T-helper 2 cell (primary cell): ENCODE data around the gene PPP1R36.
A peak's percentile ranks its signal among the peaks of the same experiment; 100 is the strongest.
"Not testable (repeated sequence)": the region's sequence is repeated elsewhere in the genome, so short reads cannot be mapped to it uniquely, and the experiment has no call there.

Experiments
- DNase-seq, 5 experiments: peaks; one replicate each; pipeline versions ENCODE4 v3.0.0 to v3.0.0-alpha.2; 2012 to 2022
- total RNA-seq, 2 donors: gene quantifications; one replicate each; lab custom pipeline; 2026; lab: John Stamatoyannopoulos, UW

Gene PPP1R36
- total RNA-seq = 0.47 to 0.94 reads per million in 2 donors

GRCh38 chr14:64549791-64550620 is at the start of gene PPP1R36:
Gene PPP1R36, plus strand, starts transcription at chr14:64549961. Its CDS starts 37 bp downstream, at chr14:64549998.
- peak in 2 of 5 experiments; percentile 21 to 65 for DNase-seq

- DNase-seq = no peak
Observed at GRCh38 chr14:64500088-64500487, 49.7 kb upstream of the PPP1R36 start.

- peak in 1 of 5 experiments; percentile 76 for DNase-seq
Observed at GRCh38 chr14:64501411-64502171, 48.2 kb upstream of the PPP1R36 start.

GRCh38 chr14:64502456-64502855 is 47.3 kb upstream of the PPP1R36 start:
- DNase-seq = peak in 2 of 5 experiments; percentile 32 to 46

- DNase-seq = peak in 1 of 5 experiments; percentile 58
Observed at GRCh38 chr14:64502887-64503433, 46.8 kb upstream of the PPP1R36 start.

GRCh38 chr14:64503434-64504309 is 46.1 kb upstream of the PPP1R36 start, which contains the start of gene ZBTB25:
Gene ZBTB25, minus strand, starts transcription at chr14:64503838. Its CDS starts 13,305 bp downstream, at chr14:64490533.
- peak; percentile 90 to 99 (median 98) for DNase-seq

- peak; percentile 66 to 95 (median 83) for DNase-seq
Observed at GRCh38 chr14:64504310-64504896, 45.4 kb upstream of the PPP1R36 start, which contains the start of gene ZBTB1. Gene ZBTB1, plus strand, starts transcription at chr14:64504770. Its CDS starts 16,735 bp downstream, at chr14:64521505.

GRCh38 chr14:64504897-64505794 is 44.6 kb upstream of the PPP1R36 start:
- DNase-seq = peak; percentile 59 to 95 (median 79)

GRCh38 chr14:64506721-64507120 is 43.0 kb upstream of the PPP1R36 start:
- no peak for DNase-seq

GRCh38 chr14:64507376-64508156 is 42.2 kb upstream of the PPP1R36 start:
- DNase-seq = peak in 2 of 5 experiments; percentile 19 to 31

- peak in 1 of 5 experiments; percentile 81 for DNase-seq
Observed at GRCh38 chr14:64508215-64508776, 41.5 kb upstream of the PPP1R36 start.

- DNase-seq = no peak
Observed at GRCh38 chr14:64509036-64509435, 40.7 kb upstream of the PPP1R36 start.

GRCh38 chr14:64510825-64511671 is 38.7 kb upstream of the PPP1R36 start:
- peak; percentile 21 to 68 (median 46) for DNase-seq

GRCh38 chr14:64513271-64513670 is 36.5 kb upstream of the PPP1R36 start:
- no peak for DNase-seq

- no peak for DNase-seq
Observed at GRCh38 chr14:64515053-64515452, 34.7 kb upstream of the PPP1R36 start.

GRCh38 chr14:64516969-64517368 is 32.8 kb upstream of the PPP1R36 start:
- DNase-seq = no peak

- not testable (repeated sequence) for DNase-seq
Observed at GRCh38 chr14:64517667-64518066, 32.1 kb upstream of the PPP1R36 start.

GRCh38 chr14:64518229-64518628 is 31.5 kb upstream of the PPP1R36 start:
- DNase-seq = no peak
